G401.6 (cell line): Measurements from ENCODE around the gene SERPINA1.

Experiments
- FAIRE-seq: peaks from 2 replicates; lab custom pipeline; 2012; peaks lifted over from hg19 to GRCh38; lab: Jason Lieb, UNC

The SERPINA1 gene

DNA sequence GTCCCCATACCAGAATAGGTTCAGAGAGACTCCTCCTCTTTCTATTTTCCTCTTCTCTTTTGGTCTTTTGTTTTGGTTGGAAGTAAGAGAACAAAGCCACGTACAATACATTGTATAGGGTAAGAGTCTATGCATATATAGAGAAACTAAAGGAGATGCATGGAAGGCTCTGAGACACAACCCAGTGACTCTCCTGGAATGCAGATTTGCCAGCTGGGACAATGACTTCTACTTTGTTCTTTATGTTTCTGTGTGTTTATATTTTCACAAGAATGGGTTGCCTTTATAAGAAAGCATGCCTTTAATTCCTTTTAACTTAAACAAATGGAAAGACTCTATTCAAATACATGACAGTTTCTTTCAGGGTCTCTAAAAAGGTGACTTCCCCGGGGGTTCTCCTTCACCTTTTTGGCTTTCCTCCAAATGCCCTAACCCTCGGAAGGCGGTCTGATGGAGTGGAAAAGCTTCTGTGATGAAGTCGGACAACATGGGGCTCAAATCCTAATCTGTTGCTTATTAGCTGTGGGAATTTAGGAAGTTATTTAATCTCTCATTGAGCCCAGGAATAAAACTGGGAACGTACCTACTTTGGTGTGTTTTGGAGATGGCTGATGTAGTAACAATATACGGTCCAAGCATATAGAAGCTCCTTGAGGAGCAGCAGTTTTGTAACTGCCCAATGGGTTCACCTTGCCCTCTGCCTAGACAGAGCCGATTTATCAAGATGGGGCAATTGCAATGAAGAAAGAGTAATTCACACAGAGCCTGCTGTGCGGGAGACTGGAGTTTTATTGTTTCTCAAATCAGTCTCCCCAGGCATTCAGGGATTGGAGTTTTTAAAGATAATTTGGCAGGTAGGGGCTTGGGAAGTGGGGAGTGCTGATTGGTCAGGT lies 9.1 kb upstream of the SERPINA1 start:
- no peak for FAIRE-seq

DNA sequence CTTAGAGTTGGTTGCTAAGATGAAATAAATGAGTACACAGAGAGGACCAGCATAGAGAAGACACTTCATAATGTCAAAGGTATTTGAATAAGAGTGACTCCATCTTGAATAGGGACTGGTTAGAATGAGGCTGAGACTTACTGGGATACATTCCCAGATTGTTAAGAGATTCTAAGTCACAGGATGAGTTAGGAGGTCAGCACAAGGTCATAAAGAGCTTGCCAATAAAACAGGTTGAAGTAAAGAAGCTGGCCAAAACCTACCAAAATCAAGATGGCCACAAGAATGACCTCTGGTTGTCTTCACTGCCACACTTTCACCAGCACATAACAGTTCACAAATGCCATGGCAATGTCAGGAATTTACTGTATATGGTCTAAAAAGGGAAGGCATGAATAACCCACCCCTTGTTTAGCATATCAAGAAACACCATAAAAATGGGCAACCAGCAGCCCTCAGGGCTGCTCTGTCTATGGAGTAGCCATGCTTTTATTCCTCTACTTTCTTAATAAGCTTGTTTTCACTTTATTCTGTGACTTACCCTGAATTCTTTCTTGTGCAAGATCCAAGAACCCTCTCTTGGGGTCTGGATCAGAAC lies 8.3 kb upstream of the SERPINA1 start:
- FAIRE-seq, result no peak

DNA sequence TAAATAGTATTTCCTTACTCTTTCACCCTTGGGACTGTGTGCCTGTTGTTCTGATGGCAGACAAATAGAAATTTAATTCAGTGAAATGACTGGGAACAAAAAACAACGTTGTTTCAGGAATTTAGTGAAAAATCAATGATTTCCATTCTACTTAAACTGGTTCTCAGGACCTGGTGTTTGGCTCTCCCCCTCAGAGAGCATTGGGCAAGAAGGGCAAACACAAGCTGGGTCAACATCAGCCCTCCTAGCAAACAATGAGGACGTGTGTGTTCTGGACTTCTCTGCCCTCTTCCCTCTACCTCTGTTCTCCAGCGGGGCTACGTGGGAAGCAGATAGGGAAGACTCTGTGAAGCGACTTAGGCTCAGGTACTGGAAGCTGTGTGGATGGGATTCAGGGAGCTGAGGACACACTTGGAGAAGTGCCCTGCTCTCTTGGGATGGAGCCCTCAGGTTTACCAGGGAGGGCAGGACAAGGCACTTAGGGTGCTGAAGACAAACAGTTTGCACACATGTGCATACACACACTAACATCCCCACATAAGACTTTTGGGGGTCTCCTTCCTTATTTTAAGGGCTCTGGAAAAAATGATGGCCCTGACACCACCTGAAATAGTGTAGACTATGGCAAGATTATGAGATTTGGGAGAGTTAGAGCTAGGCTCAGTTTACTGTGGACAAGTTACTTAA lies 7.6 kb upstream of the SERPINA1 start:
- no peak for FAIRE-seq

DNA sequence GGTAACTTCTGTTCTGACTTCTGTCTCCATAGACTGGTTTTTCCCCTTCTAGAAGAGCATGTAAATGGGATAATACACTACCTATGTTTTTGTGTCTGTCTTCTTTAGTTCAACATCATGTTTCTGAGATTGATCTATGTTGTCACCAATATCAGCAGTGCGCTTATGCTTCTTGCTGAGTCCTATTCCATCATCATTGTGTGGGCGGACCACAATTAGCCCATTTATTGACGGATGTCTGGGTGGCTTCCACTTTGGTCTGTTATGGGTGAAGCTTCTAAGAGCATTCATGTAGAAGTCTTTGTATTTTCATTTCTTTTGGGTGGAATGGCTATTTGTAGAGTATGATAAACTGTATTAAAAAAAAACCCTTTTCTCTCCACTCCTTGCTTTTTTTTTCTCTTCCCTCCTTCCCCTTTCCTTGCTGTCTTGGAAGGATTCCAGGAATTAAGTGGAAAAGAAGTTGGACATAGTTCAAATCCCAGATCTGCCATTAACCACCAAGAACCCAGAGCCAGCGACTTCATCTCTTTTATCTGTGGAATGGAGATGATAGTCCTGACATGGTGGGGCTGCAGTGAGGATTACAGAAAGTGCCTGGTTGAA lies 7.0 kb upstream of the SERPINA1 start:
- FAIRE-seq, result no peak

DNA sequence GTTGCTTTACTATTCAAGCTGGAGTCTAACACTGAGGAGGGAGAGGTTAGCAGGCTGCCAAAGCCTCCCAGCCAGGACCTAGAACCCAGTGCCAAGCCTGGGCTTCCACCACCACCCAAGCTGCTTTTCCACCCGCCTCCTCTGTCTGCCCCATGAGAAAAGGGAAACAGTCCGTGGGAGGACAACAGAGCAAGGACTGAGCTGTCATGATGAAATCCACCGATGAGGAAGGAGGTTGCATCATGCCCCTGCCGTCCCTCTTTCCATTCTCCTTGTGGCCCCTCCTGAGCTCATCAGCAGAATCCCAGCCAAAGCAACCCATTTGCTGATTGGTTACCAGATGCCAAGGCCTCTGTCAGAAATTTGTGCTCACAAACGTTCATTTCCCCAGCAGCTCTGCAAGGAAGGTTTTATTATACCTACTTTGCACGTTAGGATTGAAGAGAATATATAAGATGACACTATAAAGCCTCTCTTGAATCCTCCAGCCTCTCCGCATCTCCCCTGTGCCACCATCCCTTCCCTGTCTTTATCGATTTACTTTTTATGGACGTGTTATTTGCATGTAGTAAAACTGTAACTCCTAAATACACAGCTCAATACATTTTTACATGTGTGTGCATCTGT lies 6.3 kb upstream of the SERPINA1 start:
- no peak for FAIRE-seq

DNA sequence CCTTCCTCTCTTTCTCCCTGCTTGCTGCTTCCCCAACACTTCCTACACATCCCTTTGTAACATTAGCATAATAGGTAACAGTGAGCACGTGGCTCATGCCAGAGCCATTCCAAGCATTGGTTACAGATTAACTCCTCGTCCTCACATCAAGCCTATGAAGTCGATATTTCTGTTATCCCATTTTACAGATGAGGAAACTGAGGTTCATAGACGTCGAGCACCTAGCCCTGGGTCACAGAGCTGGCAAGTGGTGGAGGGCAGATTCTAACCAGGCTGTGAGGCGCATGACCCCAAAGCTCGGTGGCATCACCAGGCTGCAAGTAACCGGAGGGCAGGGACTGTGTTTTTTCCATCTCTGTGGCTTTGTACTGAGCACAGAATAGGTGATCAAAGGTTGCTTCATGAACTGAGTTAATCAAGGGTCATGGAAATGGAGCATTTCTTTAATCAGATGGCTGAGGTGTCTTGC lies 5.7 kb upstream of the SERPINA1 start:
- no peak for FAIRE-seq

DNA sequence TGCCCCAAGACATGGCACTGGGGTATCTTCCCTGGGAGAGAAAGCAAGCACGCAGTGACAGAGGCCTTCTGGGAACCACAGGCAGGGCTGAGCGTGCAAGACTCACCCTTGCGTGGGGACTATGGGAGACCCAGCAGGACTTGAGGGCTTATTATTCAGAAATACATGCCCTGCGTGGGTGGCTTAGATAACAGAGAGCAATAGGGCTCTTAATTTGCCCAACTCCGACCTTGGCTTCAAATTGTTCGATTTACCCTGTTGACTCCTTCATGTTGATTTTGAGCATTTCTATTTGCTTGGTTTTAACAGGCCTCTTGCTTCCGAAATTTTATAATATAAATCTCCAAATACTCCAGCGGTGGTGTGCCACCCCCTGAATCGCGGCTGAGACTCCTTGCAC lies 5.1 kb upstream of the SERPINA1 start:
- FAIRE-seq, result no peak

DNA sequence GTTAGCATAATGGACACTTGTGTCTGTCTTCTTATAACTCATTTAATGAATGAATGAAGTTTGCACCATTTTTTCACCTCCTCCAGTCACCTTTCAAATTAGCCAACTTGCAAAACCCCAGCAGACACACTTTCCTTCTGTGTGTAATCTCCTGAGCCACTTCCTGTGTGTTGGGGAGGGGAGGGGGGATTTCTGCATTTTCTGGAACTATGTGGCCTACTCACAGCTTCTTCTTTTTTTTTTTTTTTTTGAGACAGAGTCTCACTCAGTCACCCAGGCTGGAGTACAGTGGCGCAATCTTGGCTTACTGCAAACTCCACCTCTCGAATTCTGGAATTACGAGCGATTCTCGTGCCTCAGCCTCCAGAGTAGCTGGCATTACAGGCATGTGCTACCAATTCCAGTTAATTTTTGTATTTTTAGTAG lies 4.1 kb upstream of the SERPINA1 start:
- no peak for FAIRE-seq

DNA sequence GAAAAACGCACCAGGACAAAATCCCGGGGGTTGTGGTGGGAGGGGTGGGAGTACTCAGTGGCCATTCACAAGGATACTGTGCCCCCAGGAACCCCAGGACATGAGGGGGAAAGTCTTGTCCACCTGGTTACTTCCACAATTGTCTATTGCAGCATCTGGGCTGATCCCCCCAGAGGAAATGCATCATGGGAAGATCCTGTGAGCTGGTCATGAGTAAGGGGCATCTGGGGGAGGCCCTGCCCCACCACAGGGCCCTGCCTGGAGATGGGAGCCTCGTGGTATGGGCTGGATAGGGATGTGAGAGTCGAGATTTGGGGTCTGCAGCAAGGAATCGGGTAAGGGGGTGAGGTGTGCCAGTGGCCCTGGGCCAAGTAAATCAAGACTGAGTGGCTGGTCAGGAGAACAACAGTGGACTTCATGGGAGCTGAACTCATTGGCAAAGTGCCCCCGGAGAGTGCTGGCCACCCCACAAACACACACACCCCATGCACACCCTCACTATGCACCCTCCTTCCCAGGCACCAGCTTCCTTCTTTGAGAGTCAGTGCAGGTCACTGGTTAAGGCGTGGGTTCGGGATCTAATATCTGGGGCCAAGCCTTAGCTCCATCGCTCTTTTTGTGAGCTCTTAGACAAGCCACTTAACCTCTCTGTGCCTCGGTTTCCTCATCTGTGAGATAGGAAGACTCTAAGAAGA lies 3.0 kb upstream of the SERPINA1 start:
- no peak for FAIRE-seq

DNA sequence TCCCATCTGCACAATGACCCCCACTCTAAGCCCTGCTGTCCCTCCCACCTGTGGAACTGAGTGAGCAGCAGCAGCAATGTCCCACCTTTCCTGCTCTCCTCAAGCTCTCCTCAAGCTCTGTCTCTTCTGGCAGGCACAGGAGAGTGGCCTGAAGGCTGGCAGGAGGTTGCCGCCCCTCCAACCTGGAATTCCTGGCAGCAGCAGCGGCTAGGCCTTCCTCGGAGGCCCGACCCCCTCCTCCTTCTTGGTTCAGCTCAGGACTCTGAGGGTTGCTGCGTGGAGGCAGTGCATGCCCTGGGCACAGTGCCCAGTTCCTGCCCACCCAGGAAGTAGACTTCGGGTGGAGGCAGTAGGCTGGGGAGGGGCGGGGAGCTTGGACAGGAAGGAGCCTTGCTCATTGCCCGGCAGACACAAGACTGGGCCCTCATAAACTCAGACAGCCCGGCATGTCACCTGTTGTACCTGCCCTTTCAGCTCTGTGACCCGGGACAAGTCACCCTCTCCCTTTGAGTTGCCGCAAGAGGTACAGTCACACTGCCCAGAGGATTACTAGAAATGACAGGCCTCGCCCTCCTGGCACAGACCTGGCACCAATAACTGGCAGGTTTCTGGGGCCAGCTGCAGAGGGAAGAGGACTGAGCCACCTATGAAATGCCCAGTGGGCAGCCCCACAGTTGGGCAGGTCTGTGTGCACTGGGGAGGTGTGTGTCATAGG lies 2.1 kb upstream of the SERPINA1 start:
- no peak for FAIRE-seq

DNA sequence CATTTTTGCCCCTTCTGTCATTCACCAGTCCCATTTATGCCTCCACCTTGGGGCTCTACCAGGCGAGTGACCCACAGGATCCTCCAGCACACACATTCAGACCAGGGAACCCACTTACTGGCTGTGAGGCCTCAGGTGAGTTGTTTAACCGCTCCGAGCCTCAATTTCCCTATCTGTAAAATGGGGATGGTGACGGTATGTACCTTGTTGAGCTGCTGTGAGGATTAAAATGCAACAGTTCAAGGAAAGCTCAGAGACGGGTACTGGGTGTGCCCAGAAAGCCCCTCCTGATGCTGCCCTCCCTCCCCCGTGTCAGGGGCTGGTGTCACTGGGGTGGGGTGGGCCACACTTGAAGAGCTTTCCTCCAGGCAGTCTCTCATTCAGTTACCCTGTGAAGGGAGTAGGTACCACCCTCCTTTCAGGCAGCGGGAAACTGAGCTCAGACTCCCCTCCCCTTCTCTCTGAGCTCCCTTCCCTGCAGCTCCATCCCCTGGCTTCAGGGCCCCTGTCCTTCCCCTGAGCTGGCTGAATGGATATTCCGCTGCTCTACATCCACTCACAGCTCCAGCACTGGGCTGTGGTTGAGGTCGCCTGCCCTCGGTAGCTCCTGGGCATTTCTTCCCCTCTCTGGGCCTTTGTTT lies 1.4 kb upstream of the SERPINA1 start:
- FAIRE-seq, result no peak

DNA sequence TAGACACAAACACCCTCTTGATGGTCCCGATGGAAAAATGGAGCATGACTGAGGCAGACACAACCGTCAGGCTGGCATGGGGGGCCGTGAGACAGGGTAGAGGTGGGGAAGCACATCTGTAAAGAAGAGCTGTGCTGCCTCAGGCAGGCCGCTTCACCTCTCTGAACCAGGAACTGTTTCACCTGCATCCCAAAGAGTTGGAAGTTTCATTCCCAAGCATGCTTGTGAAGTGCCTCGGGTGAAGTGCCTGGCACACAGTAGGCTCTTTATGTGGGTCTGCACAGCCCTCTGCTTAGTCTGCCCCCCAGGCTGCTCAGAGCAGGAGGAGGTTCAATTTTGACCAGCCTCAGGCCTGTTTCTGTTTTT lies 685 bp upstream of the SERPINA1 start:
- FAIRE-seq, result no peak

DNA sequence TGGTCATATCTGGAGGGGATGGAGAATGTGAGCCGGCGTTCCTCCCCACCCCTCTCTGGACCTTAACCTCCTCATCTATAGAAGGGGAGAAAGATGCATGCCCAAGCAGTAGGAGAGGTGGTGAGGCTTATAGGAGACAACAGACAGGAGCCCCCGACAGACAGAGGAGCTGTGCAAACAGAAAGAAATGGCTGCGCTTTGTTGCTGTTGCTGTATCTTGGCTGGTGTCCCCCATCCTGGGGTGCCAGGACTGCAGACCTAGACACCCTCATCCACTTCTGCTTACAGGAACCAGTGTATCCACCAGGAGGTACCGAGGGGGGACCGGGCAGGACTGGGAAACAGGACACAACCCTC lies 397 bp downstream of the SERPINA1 start:
- no peak for FAIRE-seq

DNA sequence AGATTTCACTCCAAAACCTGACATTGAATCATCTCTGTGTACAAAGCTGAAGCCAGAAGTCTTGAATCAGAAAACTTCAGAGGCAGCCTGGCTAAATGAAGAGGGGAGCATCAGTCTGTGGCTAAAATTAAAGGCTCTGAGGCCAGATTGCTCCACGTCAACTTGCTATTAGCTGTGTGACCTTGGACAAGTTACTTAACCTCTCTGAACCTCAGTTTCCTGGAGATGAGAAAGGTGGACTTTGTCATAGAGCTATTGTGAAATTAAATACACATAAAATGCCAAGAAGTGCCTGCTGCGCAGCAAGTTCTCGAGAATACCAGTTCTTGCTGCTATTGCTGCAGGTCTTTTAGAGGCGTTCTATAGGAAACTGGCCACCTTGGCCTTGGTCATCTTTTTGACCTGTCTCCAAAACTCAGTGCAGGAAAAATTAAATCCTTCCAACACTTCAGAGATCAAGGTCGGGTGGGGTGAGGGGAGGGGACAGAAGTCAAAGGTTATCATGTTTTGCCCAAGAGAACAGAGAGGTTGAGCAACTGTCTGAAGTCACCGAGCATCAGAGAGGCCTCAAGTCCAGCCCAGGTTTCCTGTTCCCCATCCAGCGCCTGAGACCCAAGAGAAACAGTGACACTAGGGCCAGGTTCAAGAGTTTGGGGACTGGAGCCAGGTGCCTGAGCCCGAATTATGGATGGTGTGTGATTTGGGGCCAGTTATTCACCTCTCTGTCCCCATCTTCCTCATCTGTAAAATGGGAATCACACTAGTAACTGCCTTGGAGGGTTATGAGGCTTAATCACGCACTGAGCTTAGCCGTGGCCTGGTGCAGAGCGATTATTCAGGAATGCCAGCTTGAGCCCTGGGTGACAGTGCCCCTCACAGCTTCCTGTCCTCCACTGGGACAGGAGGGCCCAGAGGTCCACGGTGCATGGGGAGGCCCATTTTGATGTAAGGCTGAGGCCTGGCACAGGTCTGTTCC lies 1.1 kb downstream of the SERPINA1 start:
- FAIRE-seq, result no peak

DNA sequence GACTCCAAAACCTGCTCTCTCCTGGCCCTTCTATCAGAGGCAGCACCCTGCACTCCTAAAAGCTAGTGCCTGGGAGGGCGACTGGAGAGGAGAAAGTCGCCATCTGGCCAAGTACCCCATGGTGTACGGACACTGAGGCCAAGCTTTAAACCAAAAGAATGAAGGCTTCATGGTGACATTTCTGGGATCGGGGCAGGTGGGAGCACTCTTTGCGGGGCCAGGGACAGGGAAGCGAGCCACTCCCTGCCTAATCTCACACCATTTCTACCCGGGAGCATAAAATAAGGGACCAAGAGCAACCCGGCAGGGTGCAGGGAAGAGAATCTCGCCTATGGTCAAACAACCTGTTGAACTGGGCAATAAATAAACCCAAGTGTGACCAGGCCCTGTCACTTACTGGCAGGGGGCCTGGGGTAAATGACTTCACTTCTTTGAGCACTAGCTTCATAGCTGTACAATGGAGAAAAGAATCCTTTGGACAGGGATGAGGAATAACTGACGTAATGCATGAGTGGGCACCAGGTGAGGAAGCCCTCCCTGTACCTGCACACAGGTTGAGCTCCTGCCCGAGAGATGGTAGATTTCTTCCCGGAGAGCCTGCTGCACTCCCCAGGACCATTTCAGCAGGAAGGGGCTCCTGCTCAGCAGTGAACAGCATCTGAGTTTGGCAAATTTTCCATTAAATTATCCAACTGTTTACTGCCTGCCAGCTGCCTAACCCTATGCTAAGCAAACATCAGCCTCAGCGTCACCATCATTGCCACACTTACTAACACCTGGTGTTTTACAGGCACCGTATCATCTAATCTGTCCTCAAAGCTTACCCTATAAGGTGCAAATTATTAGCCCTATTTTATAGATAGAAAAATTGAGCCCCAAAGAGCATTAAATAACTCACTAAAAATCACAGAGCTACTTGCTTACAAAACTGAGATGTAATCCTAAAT lies 2.0 kb downstream of the SERPINA1 start:
- FAIRE-seq, result no peak

DNA sequence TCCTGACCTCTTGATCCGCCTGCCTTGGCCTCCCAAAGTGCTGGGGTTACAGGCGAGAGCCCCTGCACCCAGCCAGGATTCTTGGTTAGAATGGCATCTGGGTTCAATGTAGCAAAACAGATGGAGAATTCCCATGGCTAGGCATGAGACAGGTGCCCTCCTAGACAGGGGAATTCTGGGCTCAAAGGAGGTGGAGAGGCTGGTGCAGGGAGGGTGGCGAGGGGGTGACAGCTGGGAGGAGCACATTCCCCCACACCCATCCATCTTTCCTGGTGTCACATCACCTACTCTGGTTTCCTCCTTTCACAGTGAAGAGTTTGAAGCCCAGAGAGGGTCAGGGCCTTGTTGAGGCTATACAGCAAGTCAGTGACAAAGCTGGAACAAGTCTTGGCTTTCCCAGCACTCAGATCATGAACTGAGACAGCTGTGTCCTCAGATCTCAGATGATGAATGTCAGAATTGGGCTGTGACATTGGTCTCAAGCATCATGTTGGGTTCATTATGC lies 2.8 kb downstream of the SERPINA1 start:
- FAIRE-seq, result no peak

DNA sequence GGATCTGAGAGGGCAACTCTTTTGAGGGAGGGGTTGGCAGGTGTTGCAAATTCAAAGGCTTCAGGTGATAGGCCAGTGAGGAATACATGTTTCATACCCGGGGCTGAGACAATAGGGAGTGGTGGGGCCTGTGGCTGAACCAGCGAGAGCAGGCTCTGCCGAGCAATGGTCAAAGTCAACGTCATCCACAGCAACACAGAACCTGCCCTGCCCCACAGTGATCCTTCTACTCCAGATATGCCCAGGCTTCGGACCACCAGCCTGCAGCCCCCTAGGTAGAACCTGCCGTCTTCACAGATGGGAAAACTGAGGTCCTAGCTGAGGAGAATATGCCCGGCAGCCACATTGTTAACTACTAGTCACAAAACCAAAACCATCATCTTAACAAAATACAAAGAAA lies 4.1 kb downstream of the SERPINA1 start:
- no peak for FAIRE-seq

DNA sequence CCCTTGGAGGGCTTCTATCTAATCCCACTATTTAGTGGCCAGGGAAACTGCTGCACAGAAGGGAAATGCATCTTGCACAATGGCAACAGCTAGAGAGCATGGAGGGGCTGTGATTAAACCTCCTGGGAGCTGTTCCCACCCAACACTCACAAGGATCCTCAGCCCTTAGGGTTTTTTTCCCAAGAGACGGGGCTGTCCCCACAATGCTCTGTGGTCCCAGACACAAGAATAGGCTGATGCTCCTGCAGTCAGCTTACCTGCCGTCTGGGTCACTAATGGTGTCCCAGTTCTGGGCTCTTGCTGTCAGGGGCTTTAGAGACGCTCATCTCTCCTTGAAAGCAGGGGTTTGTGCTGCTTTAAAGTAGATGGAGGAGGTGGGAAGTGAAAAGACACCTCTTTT lies 4.6 kb downstream of the SERPINA1 start:
- FAIRE-seq, result no peak
